SK-N-SH (cell line): Measurements from ENCODE around the gene FLYWCH1. TPM values are rescaled to one million over a fixed set of nuclear protein-coding genes. Genes with fewer than 3 reads are reported as not detected.

Experiments used
- CTCF ChIA-PET: fragments of 300-600, 350-600 bp; formaldehyde crosslinking; extraction: SDS; loops from one replicate; lab custom pipeline; 2021; lab: Yijun Ruan, JAX
- POLR2A ChIA-PET: fragments of 350-600 bp; sonication (Branson Sonifier 250); formaldehyde crosslinking; extraction: SDS; loops from one replicate; lab custom pipeline; 2020; ENCODE audit warnings: antibody characterized with exemption, inconsistent platforms; lab: Yijun Ruan, JAX
- DNase-seq: peaks from one replicate; pipeline ENCODE4 v3.0.0; 2012
- H2AFZ ChIP-seq: fragments of 200-600 bp; sonication (generic); 2 replicates; pipeline ENCODE4 v1.8.1; 2016; ENCODE audit warnings: antibody characterized with exemption, mild to moderate bottlenecking, low read depth
- H3F3A ChIP-seq: fragments of 200-600 bp; sonication (generic); replicated peaks from 2 replicates; pipeline ENCODE3; 2016; ENCODE audit warnings: antibody characterized with exemption, mild to moderate bottlenecking; ENCODE audit not compliant: insufficient read depth
- H3K27ac ChIP-seq, 2 experiments: fragments of 200-500 bp in 1 of 2; fragments of 200-600 bp in 1 of 2; sonication (Bioruptor generic) in 1 of 2; sonication (generic), shearing (Covaris generic) in 1 of 2; 2 replicates each; pipeline versions ENCODE4 v1.5.1 to v1.6.1; 2014 to 2016; ENCODE audit warnings: low read depth in 2 of 2, inconsistent platforms in 1 of 2, low read length in 1 of 2, mild to moderate bottlenecking in 1 of 2, mixed read lengths in 1 of 2
- H3K27me3 ChIP-seq: fragments of 200-600 bp; sonication (generic), shearing (Covaris generic); 2 replicates; pipeline ENCODE4 v1.6.1; 2016; ENCODE audit warnings: mixed run types; ENCODE audit not compliant: insufficient read depth
- H3K36me3 ChIP-seq, 2 experiments: fragments of 200-500 bp in 1 of 2; fragments of 200-600 bp in 1 of 2; sonication (Bioruptor generic) in 1 of 2; sonication (generic) in 1 of 2; replicated peaks in 1 of 2; 2 replicates each; pipeline versions ENCODE3 to v1.5.1; 2014 to 2016; ENCODE audit warnings: low read length in 1 of 2, mild to moderate bottlenecking in 1 of 2; ENCODE audit not compliant: insufficient read depth in 2 of 2, control insufficient read depth in 1 of 2
- H3K4me1 ChIP-seq, 2 experiments: fragments of 200-500 bp in 1 of 2; fragments of 200-600 bp in 1 of 2; sonication (Bioruptor generic) in 1 of 2; sonication (generic), shearing (Covaris generic) in 1 of 2; 2 replicates each; pipeline versions ENCODE4 v1.5.1 to v1.6.1; 2014 to 2016; ENCODE audit warnings: low read depth in 1 of 2, low read length in 1 of 2, mixed run types in 1 of 2; ENCODE audit not compliant: insufficient read depth in 2 of 2, control insufficient read depth in 1 of 2
- H3K4me2 ChIP-seq: fragments of 200-600 bp; sonication (generic), shearing (Covaris generic); 2 replicates; pipeline ENCODE4 v1.6.1; 2017; ENCODE audit warnings: mixed run types
- H3K4me3 ChIP-seq, 2 experiments: fragments of 200-500 bp in 1 of 2; fragments of 200-600 bp in 1 of 2; sonication (Bioruptor generic) in 1 of 2; sonication (generic), shearing (Covaris generic) in 1 of 2; 2 replicates each; pipeline versions ENCODE4 v1.5.1 to v1.8.1; 2014 to 2016; ENCODE audit warnings: low read depth in 2 of 2, inconsistent platforms in 1 of 2, low read length in 1 of 2, mild to moderate bottlenecking in 1 of 2, mixed read lengths in 1 of 2, moderate library complexity in 1 of 2
- H3K79me2 ChIP-seq: fragments of 200-600 bp; sonication (generic); 2 replicates; pipeline ENCODE4 v1.8.1; 2017; ENCODE audit warnings: mild to moderate bottlenecking; ENCODE audit not compliant: insufficient read depth
- H3K9ac ChIP-seq: fragments of 200-600 bp; sonication (generic); 2 replicates; pipeline ENCODE4 v1.6.1; 2017; ENCODE audit warnings: mixed run types
- H3K9me2 ChIP-seq: fragments of 200-600 bp; sonication (generic); 2 replicates; pipeline ENCODE4 v1.6.1; 2017; ENCODE audit warnings: mixed run types
- H3K9me3 ChIP-seq: fragments of 200-600 bp; sonication (generic); 2 replicates; pipeline ENCODE4 v1.6.1; 2017; ENCODE audit warnings: mixed run types, mild to moderate bottlenecking, moderate library complexity
- H4K20me1 ChIP-seq: fragments of 200-600 bp; sonication (generic); 2 replicates; pipeline ENCODE4 v1.6.1; 2017; ENCODE audit warnings: mild to moderate bottlenecking, mixed run types; ENCODE audit not compliant: insufficient read depth
- ELF1 ChIP-seq: IDR thresholded peaks from 2 replicates; pipeline ENCODE4 v1.4.0; 2012
- FOSL2 ChIP-seq: IDR thresholded peaks from 2 replicates; pipeline ENCODE4 v1.4.0; 2012; ENCODE audit warnings: low read depth, mild to moderate bottlenecking, moderate library complexity, borderline replicate concordance
- FOXJ3 ChIP-seq: sonication (generic); formaldehyde crosslinking; IDR thresholded peaks from 2 replicates; pipeline ENCODE4 v1.5.1; 2020; ENCODE audit warnings: mild to moderate bottlenecking, missing genetic modification reagents
- GABPA ChIP-seq: IDR thresholded peaks from 2 replicates; pipeline ENCODE4 v1.4.0; 2012; ENCODE audit warnings: low read depth, mild to moderate bottlenecking
- MXI1 ChIP-seq: IDR thresholded peaks from 2 replicates; pipeline ENCODE4 v1.6.1; 2012; ENCODE audit warnings: mild to moderate bottlenecking, low read depth, low read length, improper control_type of control experiment
- NRF1 ChIP-seq: IDR thresholded peaks from 2 replicates; pipeline ENCODE4 v1.6.1; 2012; ENCODE audit warnings: low read depth, mild to moderate bottlenecking, low read length
- POLR2AphosphoS5 ChIP-seq: IDR thresholded peaks from 2 replicates; pipeline ENCODE4 v1.6.1; 2012; ENCODE audit warnings: low read depth, low read length
- RAD21 ChIP-seq: IDR thresholded peaks from 2 replicates; pipeline ENCODE4 v1.6.1; 2012; ENCODE audit warnings: mild to moderate bottlenecking, low read length
- RCOR1 ChIP-seq: fragments of 150-350 bp; IDR thresholded peaks from 2 replicates; pipeline ENCODE4 v1.6.1; 2017; ENCODE audit warnings: antibody characterized with exemption, low read length
- RXRA ChIP-seq: IDR thresholded peaks from 2 replicates; pipeline ENCODE4 v1.4.0; 2012; ENCODE audit warnings: low read depth, mild to moderate bottlenecking, borderline replicate concordance
- SIN3A ChIP-seq: IDR thresholded peaks from 2 replicates; pipeline ENCODE4 v1.6.1; 2012; ENCODE audit warnings: low read depth, mild to moderate bottlenecking, low read length, moderate library complexity, borderline replicate concordance
- SMC3 ChIP-seq: IDR thresholded peaks from 2 replicates; pipeline ENCODE4 v1.6.1; 2012; ENCODE audit warnings: low read depth, low read length, improper control_type of control experiment
- TCF12 ChIP-seq: IDR thresholded peaks from 2 replicates; pipeline ENCODE4 v1.4.0; 2012
- TEAD4 ChIP-seq: IDR thresholded peaks from 2 replicates; pipeline ENCODE4 v1.4.0; 2012; ENCODE audit warnings: mild to moderate bottlenecking, borderline replicate concordance; ENCODE audit not compliant: insufficient read depth
- YY1 ChIP-seq: IDR thresholded peaks from 2 replicates; pipeline ENCODE4 v1.4.0; 2012; ENCODE audit warnings: low read depth, mild to moderate bottlenecking
- WGBS: methylation state at CpG from one replicate; pipeline ENCODE4 v1.1.6; 2017; ENCODE audit warnings: low lambda C conversion rate; 5-methylcytosine and 5-hydroxymethylcytosine counted together
- polyA plus RNA-seq, 3 experiments: library from polyadenylated mRNA; depleted of rRNA; stranded (reverse); fragments of >200 nt; gene quantifications; 2 replicates each; pipeline ENCODE4 v1.2.3, GENCODE V29; 2012
- TF ChIP-seq, protein P1 (sequence below): IDR thresholded peaks from 2 replicates; pipeline ENCODE4 v1.4.0; 2012; ENCODE audit warnings: low read depth, borderline replicate concordance
- TF ChIP-seq, protein P2 (sequence below): IDR thresholded peaks from 2 replicates; pipeline ENCODE4 v1.4.0; 2012; ENCODE audit warnings: low read depth, borderline replicate concordance
- TF ChIP-seq, protein P3 (sequence below): fragments of 150-350 bp; IDR thresholded peaks from 2 replicates; pipeline ENCODE4 v1.6.1; 2016; ENCODE audit warnings: mild to moderate bottlenecking, low read depth, low read length
- TF ChIP-seq, protein P4 (sequence below): IDR thresholded peaks from 2 replicates; pipeline ENCODE4; 2012

Gene FLYWCH1
- polyA plus RNA-seq, 1 of the 3 experiments (the other 2 are of a cell fraction) = 30.1 TPM

DNA sequence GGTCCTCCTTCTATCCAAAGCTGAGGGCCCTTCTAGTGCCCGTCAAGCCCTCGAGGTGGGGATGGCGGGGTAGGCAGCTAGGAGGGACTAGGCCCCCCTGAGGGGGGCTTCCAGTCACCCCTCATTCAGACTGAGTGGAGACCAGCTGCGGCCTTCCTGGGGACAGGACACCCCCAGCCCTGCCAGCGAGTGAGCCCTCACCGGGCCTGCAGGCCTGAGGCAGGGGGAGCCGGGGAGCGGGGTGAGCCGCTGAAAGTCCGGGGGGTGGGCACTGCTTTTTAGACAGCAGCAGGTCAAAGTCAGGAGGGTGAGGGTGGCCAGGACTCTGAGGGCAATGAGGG is 43.7 kb downstream of the FLYWCH1 start:
- Histone ChIP-seq H3K79me2 (no peaks in the 10 kb centered on the region), H3K9me2 (no peaks in the 10 kb centered on the region), H3K36me3 (no peaks in the 10 kb centered on the region), H3K4me2 (no peak overlapping the region), H4K20me1 (no peaks in the 10 kb centered on the region), H3K9me3 (no peaks in the 10 kb centered on the region), H3K4me3 (no peak overlapping the region), H3K9ac (no peak overlapping the region), H3K27ac (no peak overlapping the region), H3K27me3 (peaks cover 18% of the 10 kb centered on the region), H3K4me1 (no peaks in the 10 kb centered on the region), H3F3A (no peaks in the 10 kb centered on the region), H2AFZ (no peak overlapping the region)
- CTCF ChIA-PET = interaction anchor here (0.9 to 2.1 kb wide), 2 partner anchors 28 to 36 kb away, joined by 4 to 10 read pairs; no protein-coding TSS in a partner anchor
- no peak for DNase-seq
- 82% methylated on average over 3 of the region's 10 CpGs for WGBS
- POLR2A ChIA-PET = no interaction called here
- TF ChIP-seq RAD21 (no peak), RXRA (no peak), GABPA (no peak), RCOR1 (no peak), NRF1 (no peak), TCF12 (no peak), TEAD4 (no peak), SIN3A (no peak), SMC3 (no peak), MXI1 (no peak), FOXJ3 (CRISPR knock-in tag) (no peak), YY1 (no peak), POLR2AphosphoS5 (no peak), ELF1 (no peak), FOSL2 (no peak)
- TF ChIP-seq, protein P1, sequence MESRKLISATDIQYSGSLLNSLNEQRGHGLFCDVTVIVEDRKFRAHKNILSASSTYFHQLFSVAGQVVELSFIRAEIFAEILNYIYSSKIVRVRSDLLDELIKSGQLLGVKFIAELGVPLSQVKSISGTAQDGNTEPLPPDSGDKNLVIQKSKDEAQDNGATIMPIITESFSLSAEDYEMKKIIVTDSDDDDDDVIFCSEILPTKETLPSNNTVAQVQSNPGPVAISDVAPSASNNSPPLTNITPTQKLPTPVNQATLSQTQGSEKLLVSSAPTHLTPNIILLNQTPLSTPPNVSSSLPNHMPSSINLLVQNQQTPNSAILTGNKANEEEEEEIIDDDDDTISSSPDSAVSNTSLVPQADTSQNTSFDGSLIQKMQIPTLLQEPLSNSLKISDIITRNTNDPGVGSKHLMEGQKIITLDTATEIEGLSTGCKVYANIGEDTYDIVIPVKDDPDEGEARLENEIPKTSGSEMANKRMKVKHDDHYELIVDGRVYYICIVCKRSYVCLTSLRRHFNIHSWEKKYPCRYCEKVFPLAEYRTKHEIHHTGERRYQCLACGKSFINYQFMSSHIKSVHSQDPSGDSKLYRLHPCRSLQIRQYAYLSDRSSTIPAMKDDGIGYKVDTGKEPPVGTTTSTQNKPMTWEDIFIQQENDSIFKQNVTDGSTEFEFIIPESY = no peak
- TF ChIP-seq, protein P2, sequence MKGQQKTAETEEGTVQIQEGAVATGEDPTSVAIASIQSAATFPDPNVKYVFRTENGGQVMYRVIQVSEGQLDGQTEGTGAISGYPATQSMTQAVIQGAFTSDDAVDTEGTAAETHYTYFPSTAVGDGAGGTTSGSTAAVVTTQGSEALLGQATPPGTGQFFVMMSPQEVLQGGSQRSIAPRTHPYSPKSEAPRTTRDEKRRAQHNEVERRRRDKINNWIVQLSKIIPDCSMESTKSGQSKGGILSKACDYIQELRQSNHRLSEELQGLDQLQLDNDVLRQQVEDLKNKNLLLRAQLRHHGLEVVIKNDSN = no peak
- TF ChIP-seq, protein P3, sequence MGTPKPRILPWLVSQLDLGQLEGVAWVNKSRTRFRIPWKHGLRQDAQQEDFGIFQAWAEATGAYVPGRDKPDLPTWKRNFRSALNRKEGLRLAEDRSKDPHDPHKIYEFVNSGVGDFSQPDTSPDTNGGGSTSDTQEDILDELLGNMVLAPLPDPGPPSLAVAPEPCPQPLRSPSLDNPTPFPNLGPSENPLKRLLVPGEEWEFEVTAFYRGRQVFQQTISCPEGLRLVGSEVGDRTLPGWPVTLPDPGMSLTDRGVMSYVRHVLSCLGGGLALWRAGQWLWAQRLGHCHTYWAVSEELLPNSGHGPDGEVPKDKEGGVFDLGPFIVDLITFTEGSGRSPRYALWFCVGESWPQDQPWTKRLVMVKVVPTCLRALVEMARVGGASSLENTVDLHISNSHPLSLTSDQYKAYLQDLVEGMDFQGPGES = no peak
- TF ChIP-seq, protein P4, sequence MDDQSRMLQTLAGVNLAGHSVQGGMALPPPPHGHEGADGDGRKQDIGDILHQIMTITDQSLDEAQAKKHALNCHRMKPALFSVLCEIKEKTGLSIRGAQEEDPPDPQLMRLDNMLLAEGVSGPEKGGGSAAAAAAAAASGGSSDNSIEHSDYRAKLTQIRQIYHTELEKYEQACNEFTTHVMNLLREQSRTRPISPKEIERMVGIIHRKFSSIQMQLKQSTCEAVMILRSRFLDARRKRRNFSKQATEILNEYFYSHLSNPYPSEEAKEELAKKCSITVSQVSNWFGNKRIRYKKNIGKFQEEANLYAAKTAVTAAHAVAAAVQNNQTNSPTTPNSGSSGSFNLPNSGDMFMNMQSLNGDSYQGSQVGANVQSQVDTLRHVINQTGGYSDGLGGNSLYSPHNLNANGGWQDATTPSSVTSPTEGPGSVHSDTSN = no peak
